ENCODE measurements around the gene MAD1L1.
A peak's percentile ranks its signal among the peaks of the same experiment; 100 is the strongest.

The MAD1L1 gene

DNA sequence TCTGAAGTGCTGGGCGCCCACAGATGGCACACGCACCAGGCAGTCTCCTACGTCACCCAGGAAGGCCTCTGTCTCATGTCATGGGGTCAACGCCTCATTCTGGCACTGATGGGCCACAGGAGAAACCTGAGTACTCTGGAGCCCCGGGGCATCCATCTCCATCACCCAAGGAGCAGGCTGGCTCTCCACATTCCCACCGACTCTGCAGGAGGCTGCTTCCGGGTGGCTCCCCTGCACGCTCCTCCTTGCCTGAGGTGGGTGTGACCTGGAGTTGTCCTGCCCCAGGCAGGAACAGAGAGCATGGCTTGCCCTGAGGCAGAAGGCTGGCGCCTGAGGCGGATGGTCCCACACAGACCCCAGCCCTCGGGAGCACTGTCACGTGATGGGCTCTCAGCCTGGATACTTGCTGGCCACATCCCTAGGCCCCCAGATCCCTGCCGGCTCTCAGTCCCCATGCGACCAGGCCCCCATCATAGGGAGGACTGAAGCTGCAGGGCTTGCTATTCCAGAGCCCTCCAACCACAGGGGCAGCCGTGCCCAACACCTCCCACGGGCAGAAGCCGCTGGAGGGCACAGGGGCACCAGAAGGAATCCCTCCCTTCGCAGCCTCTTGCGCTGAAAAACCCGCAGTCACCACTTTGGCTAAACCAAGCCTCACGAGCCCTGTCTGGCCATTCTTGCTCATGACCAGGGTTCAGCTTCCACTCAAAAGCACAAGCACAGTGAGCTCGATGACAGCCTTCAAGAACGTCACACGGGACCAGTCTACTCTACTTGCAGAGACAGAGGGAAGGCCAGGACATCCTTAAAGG lies 80.7 kb downstream of the MAD1L1 start:
- DNase-seq, result no peak

DNA sequence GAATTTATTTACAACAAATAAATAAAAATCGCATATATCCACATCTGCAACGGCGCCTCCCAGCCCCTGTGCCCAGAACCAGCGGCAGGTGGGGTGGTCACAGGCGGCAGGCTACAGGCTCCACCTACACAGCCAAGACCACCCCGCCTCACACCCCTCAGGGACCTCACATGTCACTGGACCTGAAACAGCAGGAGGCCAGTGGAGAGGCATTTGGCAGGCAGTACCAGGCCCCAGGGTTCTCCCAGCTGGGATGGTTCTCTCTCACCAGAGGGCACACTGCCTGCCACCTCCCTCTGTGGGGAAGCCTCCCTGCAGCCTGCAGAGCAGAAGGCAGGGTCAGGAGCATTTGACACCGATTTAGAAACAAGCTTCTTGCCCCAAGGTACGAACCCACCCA lies 81.5 kb downstream of the MAD1L1 start:
- DNase-seq, result no peak

DNA sequence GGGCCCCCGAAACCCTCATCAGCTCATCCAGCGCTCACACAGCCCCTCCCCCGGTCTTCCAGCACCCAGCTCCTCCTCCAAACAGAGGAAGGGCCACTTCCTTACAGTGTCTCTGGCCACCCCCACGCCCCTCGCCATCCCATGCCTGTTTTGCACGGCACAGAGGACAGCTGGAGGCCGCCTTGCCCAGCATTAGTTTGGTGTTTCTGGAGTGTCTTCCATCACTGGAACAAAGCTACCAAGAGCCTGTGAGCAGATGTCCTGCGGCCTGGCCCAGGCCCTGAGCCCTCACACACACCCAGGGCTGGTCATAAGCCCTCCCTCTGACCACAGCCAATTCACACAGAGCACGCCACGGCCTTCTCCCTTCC lies 82.3 kb downstream of the MAD1L1 start:
- no peak for DNase-seq

DNA sequence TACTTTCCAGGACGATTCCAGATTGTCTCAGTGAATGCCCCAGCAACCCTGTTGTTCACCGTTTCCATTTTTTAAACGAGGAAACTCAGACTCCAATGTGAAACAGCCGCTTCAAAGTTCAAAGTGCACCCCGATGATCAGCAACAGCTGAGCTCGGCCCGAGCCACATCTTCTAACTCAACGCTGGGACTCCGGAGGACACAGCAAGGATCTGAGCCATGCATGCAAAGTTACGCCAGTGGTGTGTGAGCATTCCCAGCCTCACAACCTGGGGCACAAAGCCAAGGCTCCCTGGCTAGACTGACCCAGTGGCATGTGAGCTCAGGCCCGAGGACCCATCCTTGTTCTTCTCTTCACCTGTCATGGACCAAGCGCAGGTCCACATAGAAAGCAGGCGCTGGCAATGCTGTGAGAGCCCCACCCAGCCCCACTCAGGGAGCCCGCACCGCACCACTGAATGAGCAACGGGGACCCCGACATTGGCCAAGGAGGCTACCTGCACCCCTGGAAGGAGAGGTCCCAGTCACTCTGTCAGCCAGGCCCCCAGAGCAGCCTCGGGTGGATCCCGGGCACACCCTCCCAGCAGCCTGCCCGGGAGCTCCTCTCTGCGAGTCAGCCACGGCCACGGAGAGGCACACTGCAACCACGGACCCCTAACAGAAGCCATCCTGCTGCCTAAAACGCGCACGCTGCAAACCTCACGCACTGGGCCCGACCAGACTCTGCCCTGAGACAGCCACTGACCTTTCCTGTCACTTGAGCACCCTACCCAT lies 82.9 kb downstream of the MAD1L1 start:
- no peak for DNase-seq

DNA sequence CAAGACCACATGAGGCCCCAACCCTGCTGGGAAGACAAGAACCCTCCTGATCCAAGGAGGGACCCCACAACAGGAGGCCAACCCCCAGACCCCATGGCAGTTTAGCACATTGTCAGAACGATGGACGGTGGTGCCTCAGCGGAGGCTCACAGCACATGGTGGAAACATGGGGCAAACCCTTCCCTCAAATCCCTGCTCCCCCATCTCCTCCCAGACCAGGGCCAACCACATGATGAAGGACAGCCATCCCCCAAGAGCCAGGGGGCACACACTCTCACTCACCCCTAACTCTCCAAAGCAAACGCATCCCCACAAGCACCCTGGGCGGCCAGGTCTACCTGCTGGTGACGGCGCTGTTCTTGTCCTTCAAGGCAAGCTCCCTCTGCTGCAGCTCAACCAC lies 83.9 kb downstream of the MAD1L1 start:
- DNase-seq, result no peak

DNA sequence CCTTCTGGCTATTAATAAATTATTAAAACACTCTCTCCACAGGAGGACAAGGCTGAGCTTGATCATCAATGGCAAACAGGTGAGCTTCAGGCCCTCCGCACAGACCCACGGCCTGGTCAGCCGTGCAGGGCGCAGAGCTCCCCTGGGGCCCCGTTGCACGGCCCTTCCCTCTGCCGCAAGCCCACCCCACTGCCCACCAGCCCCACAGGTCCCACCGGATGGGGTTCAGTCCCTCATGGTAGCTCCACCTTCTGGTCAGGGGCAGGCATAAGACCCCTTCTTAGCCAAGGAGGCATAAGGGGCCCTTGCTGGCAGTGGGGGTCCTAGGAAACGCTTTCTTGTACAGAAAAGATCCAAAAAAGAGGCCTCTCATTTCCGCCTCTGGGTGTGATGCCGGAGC lies 84.6 kb downstream of the MAD1L1 start:
- no peak for DNase-seq

DNA sequence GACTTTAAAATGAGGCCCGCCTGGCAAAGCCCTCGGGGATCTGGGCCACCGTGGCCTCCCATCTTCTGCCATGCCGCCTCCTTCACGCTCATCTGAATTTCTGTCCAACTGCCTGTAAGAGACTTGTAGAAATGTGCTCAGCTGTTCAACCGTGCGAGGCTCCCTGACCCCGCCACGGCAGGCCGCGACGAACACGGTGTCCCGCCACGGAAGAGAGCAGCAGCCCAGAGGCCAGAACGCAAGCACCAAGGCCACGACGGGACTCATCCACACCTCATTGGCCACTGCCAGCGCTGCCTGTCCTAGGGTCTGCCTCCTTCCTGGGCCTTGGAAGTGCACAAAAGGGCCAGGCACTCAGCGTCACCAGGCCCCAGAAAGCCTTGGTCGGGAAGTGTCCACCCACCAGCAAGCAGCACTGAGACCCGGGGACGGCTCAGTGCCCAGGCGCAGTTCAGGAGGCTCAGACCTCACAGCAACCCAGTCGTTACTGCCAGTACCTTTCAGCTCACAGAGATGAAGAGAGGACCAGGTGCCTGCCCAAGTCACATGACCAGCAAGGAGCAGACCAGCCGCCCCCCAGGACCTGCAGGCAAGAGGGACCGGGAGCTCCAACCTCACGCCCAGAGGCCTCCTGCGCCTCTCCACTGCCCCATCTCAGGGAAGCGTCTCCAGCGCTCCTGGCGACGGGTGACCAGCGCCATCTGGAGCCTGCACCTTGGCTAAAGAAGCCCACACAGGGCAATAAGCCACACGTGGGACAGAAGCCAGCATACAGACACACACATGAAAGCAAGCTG lies 85.9 kb downstream of the MAD1L1 start:
- no peak for DNase-seq

DNA sequence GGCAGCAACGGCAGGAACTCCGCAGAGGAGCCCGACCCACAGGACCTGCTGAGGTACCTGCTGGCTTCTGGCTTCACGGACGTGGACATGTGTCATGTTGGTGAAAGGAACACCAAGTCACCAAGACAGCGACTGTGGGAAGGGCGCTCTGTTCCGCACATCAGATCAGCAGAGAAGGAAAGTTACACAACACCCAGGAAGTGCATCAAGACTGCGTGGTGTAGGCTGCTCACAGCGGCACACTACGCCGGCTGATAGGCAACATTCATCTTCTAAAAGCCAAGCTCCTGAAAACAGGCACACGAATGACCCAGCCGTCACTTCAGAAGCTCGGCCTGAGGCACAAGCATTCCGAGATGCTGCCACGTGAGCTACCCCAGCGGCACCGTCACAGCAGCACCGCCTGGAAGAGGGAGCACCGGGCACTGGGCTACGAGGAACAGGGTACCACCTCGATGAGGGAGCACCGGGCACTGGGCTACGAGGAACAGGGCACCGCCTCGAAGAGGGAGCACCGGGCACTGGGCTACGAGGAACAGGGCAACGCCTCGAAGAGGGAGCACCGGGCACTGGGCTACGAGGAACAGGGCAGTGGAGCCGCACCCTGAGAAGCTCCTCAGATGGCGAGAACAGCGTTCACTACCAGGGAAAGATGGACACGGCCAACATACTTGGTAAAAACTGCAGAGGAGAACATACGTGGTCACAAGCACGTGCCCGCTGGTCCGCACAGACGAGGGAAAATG lies 86.7 kb downstream of the MAD1L1 start:
- DNase-seq, result no peak

DNA sequence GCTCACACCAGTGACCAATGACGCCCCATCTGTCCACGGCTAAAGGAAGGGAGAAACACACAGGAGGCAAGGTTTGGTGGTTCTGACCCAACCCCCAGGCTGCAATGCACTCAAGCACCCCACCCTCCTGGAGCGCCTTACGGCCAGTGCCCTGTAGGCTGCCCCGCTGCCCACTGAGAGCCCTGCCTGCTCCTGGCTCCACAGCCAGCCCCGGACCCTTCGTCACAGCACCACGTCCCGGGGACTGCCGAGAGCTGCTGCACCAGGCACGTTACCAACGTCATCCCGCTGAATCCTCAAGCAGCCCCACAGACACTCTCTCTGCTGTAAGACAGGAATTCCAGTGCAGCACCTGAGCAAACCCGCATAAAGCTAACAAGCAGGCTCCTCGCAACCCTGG lies 87.8 kb downstream of the MAD1L1 start:
- no peak for DNase-seq

DNA sequence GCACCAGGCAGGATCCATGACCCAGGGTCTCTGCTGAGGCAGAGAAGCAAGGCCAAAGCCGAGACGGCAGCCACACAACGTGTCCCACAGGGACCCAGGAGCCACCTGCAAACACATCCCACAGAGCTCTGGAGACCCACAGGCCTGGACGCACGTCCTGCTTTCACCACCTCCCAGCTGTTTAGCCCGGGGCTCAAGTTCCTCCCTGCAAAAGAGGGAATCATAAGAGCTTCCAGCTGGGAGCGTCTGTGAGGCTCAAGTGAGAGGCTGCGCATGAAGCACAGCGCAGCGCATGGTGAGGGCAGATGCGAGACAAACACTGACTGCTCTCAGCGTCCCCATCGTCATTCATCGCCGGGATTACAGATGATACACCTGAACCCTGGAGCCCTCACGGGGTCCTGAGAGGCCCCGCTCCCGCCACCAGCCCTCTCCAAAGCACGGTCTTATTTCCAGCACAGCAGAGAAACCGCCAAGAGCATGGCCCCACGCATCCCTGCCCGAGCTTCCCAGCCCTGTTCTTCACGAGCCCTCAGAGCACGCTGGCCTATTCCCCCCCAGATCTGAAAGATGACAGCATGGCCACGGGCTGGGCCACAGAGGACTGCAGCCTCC lies 88.7 kb downstream of the MAD1L1 start:
- no peak for DNase-seq

DNA sequence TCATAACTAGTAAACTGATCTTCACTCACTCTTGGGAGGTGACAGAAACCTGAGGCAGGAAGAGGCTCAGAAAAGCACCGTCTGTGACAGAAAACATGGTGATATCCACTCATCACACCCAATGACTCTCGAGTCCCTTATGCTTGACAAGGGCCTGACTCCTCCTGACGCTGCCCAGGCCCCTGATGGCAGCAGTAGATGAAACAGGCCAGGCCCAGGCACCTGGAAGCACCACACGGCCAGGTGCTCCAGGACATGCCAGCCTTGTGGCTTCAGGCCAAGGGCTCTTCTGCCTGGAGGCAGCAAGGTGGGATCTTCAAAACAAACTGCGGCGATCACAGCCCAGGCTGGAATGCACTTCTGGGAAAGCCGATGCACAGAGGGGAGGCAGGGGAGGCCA lies 89.3 kb downstream of the MAD1L1 start:
- DNase-seq, result no peak

DNA sequence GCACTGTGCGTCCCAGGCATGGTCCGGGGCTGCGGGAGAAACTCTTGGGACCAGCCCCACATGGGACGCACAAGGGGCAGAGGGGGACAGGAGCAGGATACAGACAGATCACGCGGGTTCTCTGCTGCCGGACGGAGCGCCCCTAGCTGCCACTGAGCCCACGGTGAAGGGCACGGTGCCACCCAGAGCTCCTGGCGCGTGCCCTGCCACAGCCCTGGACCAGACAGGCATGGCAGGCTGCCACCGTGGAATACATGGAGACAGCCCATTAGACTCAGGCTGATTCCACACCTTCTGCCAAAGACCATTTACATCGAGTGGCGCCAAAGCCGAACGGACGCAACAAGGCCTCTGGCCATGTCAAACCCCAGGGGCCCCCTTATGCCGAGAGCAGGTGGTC lies 90.4 kb downstream of the MAD1L1 start:
- no peak for DNase-seq

DNA sequence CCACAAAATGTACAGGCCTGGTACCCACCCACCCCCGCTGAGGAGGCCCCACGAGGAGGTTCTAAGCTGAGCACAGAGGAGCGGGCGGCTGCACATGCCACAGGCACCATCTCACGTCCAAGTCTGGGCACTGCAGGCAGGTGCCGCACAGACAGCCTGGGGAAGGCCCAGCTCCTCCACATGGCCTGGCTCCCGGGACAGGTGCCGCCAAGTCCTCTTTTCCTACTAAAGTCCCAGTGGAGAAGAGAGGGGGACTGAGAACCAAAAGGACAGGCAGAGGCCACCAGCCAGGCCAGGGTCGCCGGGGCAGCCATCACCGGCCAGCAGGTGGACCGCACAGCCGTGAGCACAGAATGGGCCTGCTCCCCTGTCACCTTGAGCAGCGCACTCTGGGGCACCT lies 91.1 kb downstream of the MAD1L1 start:
- no peak for DNase-seq

DNA sequence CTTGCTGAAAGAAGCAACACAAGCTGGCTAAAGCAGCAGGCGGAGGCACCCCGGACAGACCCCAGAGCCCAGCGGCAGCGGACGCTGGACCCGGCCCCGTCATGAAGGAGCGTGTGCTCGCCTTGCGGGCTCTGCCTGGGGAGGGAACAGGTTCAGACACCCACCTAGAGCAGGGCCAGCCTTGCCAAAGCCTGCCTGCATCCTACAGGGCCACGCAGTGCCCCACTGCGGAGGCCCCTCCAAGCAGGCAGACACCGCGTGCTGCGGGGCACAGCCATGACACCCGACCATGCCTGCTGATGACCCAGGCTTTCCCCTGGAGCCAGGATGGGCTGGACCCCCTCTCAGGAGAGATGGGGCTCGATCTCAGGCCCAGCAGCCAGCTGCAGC lies 91.7 kb downstream of the MAD1L1 start:
- DNase-seq, result no peak

DNA sequence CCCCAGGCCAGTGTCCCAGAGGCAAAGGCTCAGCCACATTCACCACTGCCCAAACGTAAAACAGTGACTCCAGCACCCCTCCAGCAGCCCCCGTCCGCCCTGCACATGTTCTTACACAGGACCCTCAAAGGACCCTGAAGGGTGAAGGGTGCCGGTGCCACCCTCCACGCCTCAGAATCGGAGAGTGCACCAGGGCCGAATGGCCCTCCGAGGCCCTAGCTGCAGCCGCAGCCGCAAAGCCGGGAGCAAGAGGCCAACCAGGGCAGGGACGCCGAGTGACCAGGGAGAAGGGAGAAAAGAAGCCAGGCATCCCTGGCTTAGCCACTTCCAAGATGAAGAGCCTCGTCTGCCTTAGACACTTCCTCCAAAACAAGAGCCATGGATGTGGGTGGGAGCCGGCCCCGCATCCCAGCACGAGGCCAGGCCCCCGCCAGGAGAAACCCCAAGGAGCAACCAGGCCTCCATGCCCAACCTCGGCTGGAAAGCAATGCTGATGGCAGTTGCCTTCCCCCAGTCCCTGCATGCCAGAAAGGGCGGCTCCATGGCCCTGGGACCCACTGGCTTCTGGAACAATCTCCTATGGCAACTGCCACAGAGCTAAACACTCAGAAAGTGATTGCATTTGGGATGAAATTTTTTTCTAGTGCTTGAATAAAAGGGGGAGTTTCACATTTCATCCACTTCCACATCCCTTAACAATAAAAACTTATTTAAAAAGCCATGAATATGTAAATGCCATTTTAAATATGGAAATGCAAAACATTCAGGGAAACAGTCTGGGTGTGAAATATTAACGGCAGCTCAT lies 92.3 kb downstream of the MAD1L1 start:
- no peak for DNase-seq

DNA sequence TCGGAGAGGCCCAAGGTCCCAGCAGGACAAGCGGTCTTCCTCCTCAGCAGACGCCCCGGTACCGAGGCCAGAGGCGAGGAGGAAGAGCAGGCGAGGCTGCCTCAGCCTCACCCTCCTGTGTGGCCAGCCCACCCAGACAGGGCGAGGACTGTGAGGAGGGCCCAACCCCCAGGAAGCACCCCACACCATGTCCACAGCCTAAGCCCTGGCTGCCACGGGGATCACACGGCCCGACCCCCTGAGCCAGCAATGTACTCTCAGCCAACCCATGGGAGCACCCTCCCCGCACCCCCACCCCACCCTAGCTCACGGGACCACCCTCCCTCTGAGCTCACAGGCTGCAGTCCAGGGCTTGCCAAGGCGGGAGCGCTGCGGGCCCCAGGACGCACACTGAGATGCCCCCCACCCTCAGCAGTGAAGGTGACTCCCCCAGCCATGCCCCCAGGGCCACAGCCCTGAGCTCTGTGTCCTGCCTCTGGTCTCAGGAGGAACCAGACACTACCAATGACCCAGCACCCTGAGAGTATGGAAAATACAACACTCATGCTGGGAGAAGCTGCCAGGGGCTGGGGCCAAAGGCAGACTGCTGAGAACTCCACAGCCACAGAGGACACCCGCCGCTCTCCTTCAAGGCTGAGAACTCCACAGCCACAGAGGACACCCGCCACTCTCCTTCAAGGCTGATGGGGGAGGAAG lies 93.6 kb downstream of the MAD1L1 start:
- no peak for DNase-seq

DNA sequence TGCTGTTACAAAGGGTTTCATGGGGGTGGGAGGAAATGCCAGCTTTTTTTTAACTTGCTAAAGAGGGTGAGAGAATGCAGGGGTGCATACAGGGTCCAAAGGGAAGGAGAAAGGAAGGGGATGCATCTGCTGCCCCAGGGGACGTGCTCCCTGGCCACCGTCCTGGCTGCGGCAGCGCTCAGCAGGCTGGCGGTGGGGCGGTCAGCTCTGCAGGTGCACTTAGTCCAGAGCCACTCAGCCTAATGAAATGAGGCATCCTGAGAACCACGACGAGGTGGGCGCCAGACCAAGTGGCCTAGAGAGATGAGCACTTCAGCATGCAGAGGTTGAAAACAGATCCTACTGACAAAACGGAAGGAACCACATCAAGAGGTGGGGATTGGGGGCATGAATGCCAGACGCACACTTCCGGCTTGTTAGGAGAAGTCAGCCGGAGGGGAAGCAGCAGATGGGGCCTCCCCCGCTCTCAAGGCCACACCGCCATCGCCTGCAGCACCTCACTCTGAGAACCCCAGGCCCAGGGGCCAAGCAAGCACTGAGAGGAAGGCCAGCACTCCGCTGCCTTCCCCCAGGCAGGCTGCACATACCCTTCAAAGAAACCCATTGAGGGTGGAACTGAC lies 94.5 kb downstream of the MAD1L1 start:
- DNase-seq, result peak; percentile 72

DNA sequence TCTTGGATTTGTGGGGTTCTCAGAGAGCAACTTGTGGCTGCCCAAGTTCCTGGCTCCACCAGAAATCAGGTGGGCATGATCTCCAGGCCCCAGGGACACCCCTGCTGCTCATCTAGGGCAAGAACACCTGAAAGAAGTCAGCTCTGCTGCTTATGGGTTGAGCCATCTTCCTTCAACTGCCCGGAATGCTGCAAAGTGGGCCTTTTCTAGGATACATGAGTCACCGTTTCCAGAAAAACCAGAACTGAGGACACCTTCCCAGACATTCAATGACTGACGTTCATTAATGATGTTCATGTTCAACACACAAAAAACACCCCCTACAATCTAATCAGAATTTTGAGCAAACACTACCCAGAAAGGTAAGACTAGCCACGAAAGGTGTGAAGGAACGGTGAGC lies 98.0 kb downstream of the MAD1L1 start:
- no peak for DNase-seq

DNA sequence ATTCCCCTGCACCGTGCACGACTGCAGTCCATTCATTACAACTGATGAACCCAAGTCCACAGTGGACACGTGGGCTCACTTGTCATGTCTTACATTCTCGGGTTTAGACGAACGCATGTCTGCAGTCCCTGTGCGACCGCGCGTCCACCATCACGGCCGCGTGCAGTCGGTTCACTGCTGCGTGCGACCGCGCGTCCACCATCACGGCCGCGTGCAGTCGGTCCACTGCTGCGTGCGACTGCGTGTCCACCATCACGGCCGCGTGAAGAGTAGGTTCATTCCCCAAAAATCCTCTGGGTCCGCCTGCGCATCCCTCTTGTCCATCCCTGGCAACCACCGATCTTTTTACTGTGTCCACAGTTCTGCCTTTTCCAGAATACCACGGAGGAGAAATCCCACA lies 100.5 kb downstream of the MAD1L1 start:
- DNase-seq, result no peak

DNA sequence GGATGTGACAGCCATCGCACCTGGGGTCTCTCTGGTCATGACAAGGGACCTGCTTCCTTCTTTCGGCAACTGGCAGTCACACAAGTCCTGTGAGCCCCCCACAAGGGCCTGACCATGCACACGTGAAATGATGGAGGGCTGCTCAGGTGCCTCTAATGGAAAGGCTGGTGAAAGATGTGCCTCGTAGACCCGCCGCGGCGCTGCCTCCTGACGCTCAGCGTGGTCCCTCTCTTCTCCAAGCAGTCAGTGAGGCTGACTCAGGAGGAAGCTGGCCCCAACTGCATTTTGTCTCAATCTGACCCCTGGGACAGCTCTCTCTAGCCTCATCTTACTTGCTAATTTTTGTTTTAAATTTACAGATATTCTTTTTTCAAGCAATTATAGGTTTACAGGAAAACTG lies 100.9 kb downstream of the MAD1L1 start:
- DNase-seq, result no peak

DNA sequence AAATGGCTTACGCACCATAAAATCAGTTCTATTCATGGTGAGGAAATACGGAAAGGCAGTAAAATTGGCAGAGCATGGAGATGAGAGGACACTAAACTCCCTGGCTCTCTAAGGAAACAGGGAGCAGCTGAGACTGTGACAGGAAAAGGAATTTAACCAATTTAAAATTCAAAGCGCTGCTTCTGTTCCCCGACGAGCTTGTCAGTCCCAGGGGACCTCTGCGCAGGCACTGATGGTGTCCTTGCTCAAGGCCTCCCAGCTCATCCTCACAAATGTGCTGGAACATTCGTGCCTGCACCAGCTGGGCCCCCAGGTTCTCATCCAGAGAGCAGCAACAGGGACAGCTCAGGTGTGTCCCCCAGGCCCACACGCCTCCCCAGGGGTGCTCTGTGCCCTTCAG lies 101.4 kb downstream of the MAD1L1 start:
- no peak for DNase-seq
